ENCODE data around the gene GJD2.

DNA sequence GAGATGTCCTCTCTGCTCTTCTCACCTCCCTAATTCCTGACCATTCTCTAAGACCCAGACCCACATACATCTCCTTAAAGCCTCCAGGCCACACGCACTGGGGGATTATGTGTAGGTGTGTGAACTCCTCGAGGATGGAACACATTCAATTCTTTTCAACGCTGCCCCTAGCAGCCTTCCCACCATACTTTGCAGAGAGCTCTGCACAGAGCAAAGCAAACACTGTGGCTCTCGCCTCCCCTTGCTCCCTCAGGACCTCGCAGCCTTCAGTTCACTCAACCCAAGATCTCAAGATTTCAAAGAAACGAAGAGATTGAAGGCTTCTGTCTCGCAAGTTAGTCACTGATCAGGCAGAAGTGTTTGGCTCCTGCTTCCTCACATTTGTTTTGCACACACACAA lies 34.5 kb upstream of the GJD2 start:
- TF ChIP-seq POLR2A (IDR thresholded peaks at IDR 0.05): no peak
- TF ChIP-seq, protein P1, sequence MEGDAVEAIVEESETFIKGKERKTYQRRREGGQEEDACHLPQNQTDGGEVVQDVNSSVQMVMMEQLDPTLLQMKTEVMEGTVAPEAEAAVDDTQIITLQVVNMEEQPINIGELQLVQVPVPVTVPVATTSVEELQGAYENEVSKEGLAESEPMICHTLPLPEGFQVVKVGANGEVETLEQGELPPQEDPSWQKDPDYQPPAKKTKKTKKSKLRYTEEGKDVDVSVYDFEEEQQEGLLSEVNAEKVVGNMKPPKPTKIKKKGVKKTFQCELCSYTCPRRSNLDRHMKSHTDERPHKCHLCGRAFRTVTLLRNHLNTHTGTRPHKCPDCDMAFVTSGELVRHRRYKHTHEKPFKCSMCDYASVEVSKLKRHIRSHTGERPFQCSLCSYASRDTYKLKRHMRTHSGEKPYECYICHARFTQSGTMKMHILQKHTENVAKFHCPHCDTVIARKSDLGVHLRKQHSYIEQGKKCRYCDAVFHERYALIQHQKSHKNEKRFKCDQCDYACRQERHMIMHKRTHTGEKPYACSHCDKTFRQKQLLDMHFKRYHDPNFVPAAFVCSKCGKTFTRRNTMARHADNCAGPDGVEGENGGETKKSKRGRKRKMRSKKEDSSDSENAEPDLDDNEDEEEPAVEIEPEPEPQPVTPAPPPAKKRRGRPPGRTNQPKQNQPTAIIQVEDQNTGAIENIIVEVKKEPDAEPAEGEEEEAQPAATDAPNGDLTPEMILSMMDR (IDR thresholded peaks at IDR 0.05): no peak

All from adrenal gland (tissue), 5 donors.